ENCODE measurements around the gene NCK1.
"Not testable (repeated sequence)": the region's sequence is repeated elsewhere in the genome, so short reads cannot be mapped to it uniquely, and the experiment has no call there.

NCK1 gene

DNA sequence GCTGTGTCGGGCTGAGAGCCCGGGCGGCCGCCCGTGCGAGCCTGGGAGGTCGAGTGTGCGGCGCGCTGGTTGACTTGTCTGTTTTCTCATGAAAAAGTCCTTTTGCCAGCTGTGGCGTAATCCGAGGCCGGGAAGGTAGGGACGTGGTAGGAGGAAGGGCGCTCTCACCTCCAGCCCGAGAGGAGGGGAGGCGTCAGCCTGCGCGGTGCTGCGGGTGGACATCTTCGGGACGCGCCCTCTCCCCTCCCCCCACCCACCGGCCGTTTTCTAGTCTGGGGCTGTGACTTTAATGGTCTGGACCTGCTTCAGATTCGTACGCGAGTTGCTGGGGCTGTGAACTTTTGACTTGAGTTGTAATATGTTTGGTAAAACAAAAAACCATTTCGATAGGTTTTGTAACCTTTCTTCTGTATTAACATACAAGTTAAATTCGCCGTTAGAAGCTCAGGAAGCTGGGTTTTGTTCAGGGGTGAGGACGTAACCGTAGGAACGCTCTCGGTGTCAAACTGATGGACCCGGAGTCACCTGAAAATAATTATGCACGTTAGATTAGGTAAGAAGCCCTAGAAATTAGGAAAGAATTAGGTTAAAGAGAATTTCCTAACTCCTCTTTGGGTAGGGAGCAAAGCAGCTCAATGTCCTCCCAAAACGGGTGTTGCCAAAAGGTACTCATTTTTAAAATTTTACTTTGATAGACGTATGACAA, 762 bp downstream of the NCK1 start:
- peak; percentile 32 for DNase-seq

GRCh38 chr3:136869282-136869681, 7.3 kb downstream of the NCK1 start:
- no peak for DNase-seq

DNA sequence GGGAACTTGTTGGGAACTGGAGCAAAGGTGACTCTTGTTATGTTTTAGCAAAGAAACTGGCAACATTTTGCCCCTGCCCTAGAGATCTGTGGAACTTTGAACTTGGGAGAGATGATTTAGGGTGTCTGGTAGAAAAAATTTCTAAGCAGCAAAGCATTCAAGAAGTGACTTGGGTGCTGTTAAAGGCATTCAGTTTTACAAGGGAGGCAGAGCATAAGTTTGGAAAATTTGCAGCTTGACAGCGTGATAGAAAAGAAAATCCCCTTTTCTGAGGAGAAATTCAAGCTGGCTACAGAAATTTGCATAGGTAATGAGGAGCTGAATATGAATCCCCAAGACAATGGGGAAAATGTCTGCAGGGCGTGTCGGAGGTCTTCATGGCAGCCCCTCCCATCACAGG, 10.2 kb downstream of the NCK1 start:
- DNase-seq = not testable (repeated sequence)

DNA sequence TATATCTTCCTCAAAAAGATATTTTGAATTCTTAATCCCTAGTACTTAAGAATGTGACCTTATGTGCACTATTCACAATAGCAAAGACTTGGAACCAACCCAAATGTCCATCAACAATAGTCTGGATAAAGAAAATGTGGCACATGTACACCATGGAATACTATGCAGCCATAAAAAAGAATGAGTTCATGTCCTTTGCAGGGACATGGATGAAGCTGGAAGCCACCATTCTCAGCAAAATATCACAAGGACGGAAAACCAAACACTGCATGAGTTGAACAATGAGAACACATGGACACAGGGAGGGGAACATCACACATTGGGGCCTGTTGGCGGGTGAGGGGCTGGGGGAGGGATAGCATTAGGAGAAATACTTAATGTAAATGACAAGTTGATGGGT, 17.5 kb downstream of the NCK1 start:
- DNase-seq = not testable (repeated sequence)

DNA sequence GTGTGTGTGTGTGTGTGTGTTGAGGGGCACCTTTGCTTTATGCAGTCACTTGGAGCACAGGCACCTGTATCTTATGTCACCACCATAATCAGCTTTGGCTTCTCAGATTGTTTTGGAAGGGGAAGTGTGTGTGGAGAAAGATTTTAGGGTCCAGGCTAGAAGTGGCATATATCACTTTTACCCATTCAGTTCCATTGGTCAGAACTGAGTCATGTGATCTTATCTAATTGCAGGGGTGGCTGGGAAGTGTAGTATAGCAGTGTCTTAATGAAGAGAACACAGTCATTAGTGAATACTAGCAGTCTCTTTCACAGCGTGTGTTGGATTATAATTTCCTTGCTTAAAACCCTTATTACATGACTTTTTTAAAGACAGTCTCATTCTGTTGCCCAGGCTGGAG, 20.6 kb downstream of the NCK1 start:
- DNase-seq = no peak

DNA sequence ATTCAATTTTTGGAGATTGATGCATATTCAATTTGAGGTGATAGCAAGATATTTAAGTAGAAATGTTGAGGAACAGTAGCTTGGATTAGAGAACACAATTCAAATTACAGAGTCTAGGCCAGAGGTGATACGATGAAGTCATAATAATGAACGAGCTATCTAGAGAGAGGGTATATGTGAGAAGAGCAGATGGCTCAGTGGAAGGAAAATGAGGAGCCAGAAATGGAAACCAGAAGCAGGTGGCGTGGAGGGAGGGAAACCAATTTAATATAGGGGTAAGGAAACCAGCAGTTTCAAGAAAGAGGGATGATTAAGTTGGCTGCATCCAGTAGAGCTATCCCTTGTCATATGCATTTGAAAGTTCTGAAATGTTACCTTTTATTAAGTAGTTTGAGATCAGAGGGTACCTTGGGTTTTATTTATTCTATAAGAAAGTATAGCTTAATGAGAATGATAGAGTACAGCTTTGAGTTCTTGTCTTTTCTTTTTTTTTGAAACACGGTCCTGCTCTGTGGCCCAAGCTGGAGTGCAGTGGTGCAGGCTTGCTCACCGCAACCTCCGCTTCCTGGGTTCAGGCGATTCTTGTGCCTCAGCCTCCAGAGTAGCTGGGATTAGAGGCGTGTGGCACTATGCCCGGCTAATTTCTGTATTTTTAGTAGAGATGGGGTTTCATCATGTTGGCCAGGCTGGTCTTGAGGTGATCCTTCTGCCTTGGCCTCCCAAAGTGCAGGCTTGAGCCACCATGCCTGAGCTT, 22.1 kb downstream of the NCK1 start:
- no peak for DNase-seq

GRCh38 chr3:136885357-136886213, 23.6 kb downstream of the NCK1 start:
- no peak for DNase-seq

- no peak for DNase-seq
Measured at GRCh38 chr3:136889947-136890346, 27.9 kb downstream of the NCK1 start.

GRCh38 chr3:136891934-136892855, 30.2 kb downstream of the NCK1 start:
- no peak for DNase-seq

DNA sequence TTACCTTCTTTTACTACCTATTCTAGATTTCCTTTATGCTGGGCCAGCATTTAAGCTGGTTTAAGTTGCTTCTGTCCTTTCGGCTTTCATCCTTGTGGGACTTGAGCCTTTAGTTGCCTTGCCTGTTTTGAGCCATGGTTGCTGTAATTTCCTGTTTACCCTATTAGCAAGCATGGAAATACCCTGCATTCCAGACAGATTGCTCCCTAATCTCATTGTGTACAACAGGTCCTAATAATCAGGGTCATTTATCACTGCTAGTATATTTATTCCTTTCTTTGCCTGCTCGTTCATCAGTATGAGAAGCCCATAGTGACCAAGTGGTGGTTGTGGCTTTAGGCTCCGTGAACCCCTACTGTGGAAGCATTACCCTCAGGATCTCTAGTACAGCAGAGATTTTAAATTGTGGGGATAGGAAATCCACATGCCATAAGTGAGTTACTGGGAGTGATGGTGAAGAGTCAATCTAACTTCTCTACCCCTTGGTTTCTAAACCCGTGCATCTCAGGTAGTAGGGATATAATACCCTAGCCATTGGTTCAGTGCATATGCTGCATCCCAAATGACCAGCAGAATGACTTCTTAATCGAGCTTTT, 31.9 kb downstream of the NCK1 start:
- DNase-seq = no peak

- not testable (repeated sequence) for DNase-seq
Measured at GRCh38 chr3:136897171-136897570, 35.2 kb downstream of the NCK1 start.

DNA sequence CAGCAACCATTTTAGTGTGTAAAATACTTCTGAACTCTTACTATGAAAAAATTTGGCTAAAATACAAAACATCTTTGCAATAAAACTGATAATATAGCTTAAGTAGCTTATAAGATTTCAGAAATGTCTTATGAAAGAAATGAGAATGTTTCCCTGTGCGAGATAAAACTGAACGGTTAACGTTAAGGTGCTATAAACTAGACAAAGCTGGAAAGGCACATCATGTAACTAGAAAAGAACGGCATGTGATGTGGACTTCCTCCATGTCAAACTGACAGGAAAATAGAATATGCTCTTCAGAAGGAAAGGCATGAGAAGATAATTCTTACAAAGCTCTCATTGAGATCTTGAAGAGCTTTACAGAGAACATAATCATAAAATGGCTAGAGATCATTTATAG, 36.5 kb downstream of the NCK1 start:
- DNase-seq = no peak

DNA sequence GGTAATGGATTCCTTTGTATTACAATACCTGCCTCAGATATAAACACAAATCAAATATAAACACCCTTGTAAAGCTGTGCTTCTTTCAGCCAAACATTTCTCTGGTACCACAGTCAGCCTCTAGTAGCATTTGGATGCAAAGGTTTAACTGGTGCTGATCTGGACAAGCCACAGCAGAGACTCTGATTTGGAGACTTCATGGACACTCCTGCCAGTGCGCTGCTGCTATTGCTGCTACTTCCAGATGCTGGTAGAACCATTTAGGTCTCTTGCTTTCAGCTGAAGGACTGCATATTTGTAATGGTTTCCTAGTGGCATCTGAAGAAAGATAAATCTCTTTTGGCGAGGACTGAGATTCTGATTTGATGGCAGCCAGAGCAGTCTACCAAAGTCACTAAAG, 36.9 kb downstream of the NCK1 start:
- DNase-seq = no peak

- no peak for DNase-seq
Measured at GRCh38 chr3:136899622-136900158, 37.7 kb downstream of the NCK1 start.

- DNase-seq = not testable (repeated sequence)
Measured at GRCh38 chr3:136900694-136901093, 38.7 kb downstream of the NCK1 start.

DNA sequence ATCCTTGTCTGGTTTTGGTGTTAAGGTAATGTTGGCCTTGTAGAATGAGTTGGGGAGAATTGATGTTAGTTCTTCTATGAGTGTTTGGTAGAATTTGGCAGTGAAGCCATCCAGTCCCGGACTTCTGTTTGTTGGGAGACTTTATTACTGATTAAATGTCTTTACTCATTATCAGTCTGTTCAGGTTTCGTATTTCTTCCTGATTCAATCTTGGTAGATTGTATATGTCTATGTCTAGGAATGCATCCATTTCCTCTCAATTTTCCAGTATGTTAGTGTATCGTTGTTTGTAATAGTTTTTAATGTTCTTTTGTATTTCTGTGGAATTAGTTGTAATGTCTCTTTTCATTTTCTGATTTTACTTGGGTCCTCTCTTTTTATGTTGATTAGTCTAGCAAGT, 39.4 kb downstream of the NCK1 start:
- DNase-seq = no peak

GRCh38 chr3:136902530-136902929, 40.5 kb downstream of the NCK1 start:
- not testable (repeated sequence) for DNase-seq

DNA sequence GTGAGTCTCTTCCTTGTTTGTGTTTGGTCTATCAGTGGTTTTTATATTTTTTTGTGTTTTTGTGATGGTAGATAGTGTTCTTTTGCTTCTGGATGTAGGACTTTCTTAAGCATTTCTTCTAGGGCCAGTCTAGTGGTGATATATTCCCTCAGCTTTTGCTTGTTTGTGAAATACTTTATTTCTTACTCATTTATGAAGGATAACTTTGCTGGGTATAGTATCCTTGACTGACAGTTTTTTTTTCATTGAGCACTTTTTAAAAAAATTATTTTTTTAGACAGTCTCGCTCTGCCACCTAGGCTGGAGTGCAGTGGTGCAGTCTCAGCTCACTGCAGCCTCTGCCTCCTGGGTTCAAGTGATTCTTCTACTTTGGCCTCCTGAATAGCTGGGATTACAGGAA, 41.9 kb downstream of the NCK1 start:
- no peak for DNase-seq

- DNase-seq = no peak
Measured at GRCh38 chr3:136904746-136905145, 42.7 kb downstream of the NCK1 start.

GRCh38 chr3:136905549-136905948, 43.5 kb downstream of the NCK1 start:
- no peak for DNase-seq

DNA sequence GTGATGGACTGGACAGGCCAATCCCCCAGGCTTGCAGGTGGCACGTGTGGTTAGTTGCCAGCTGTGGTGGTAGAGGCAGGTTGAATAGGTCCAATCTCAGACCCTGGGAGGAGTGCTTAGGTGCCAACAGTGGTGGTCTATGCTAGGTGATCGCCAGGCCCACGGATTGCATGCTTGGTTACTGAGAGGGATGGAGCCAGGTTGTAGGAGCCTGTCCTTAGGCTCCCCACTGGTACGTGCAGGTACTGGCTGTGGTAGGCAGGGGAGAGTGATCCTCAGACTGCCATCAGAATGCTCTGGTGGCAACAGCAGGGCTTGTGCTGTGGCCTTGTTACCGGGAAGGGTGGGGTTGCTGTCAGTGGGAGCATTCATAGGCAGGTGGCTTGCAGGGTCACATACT, 44.7 kb downstream of the NCK1 start:
- DNase-seq = no peak

DNA sequence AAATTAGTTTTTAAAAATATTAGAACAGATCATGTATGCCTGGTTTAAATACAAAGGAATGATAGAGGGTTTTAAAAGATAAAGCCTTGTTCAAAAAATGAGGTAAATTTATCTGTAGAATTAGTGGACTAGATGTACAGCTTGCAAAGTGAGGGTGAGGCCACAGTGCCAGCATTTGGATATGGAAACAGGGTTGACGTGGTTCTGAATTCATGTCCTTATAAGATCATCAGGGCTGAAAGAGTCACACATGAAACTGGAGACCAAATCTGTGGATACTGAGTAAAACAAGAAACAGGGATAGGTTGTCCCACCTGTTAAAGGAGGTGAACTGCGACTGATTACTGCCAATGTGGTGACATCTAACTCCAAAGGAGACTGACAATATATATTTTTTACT, 46.3 kb downstream of the NCK1 start:
- DNase-seq = no peak

All from T-helper 9 cell (primary cell).